ENCODE results near the gene PRDX2.

- TF ChIP-seq, protein P1, sequence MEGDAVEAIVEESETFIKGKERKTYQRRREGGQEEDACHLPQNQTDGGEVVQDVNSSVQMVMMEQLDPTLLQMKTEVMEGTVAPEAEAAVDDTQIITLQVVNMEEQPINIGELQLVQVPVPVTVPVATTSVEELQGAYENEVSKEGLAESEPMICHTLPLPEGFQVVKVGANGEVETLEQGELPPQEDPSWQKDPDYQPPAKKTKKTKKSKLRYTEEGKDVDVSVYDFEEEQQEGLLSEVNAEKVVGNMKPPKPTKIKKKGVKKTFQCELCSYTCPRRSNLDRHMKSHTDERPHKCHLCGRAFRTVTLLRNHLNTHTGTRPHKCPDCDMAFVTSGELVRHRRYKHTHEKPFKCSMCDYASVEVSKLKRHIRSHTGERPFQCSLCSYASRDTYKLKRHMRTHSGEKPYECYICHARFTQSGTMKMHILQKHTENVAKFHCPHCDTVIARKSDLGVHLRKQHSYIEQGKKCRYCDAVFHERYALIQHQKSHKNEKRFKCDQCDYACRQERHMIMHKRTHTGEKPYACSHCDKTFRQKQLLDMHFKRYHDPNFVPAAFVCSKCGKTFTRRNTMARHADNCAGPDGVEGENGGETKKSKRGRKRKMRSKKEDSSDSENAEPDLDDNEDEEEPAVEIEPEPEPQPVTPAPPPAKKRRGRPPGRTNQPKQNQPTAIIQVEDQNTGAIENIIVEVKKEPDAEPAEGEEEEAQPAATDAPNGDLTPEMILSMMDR (conservative IDR thresholded peaks at IDR 0.05), result no peak
- no peak for TF ChIP-seq EZH2 (IDR thresholded peaks at IDR 0.05; ENCODE audit: low read depth)
These were observed 6.6 kb downstream of the PRDX2 start for GRCh38 chr19:12794971-12795381.
